GM23338 (cell line): ENCODE results near the gene GRIN2C. TPM values are rescaled to one million over a fixed set of nuclear protein-coding genes. Genes with fewer than 3 reads are reported as not detected.

Source experiments
- ATAC-seq: fragments of 200-7000 bp; cut with Tn5 transposase; 3 replicates; pipeline ENCODE4 v1.9.1; 2020
- DNase-seq: peaks from one replicate; pipeline ENCODE4 v3.0.0-alpha.2; 2015; ENCODE audit warnings: low spot score
- H2AFZ ChIP-seq: fragments of 200-600 bp; sonication (generic); 2 replicates; pipeline ENCODE4 v1.8.0; 2016; ENCODE audit warnings: antibody characterized with exemption, mild to moderate bottlenecking, moderate library complexity
- H3F3A ChIP-seq: fragments of 200-600 bp; sonication (generic); replicated peaks from 2 replicates; pipeline ENCODE4 v1.8.0; 2017; ENCODE audit warnings: antibody characterized with exemption, mixed run types, low read depth
- H3K27ac ChIP-seq: fragments of 200-600 bp; sonication (generic); 2 replicates; pipeline ENCODE4 v1.6.1; 2016; ENCODE audit warnings: low read depth
- H3K27me3 ChIP-seq: fragments of 200-600 bp; sonication (generic); 2 replicates; pipeline ENCODE4 v1.8.0; 2016; ENCODE audit warnings: mild to moderate bottlenecking, mixed run types, moderate library complexity; ENCODE audit not compliant: insufficient read depth
- H3K36me3 ChIP-seq: fragments of 200-600 bp; sonication (generic); 2 replicates; pipeline ENCODE4 v1.8.0; 2016; ENCODE audit warnings: mild to moderate bottlenecking; ENCODE audit not compliant: insufficient read depth
- H3K4me1 ChIP-seq: fragments of 200-600 bp; sonication (generic); 2 replicates; pipeline ENCODE4 v1.8.0; 2016; ENCODE audit warnings: mild to moderate bottlenecking, moderate library complexity; ENCODE audit not compliant: insufficient read depth
- H3K4me2 ChIP-seq: fragments of 200-600 bp; sonication (generic); 2 replicates; pipeline ENCODE4 v1.7.1; 2017; ENCODE audit warnings: mixed run types
- H3K4me3 ChIP-seq: fragments of 200-600 bp; sonication (generic); 2 replicates; pipeline ENCODE4 v1.6.1; 2016; ENCODE audit warnings: mixed run types
- H3K79me2 ChIP-seq: fragments of 200-600 bp; sonication (generic); replicated peaks from 2 replicates; pipeline ENCODE4 v1.8.0; 2017; ENCODE audit warnings: mild to moderate bottlenecking; ENCODE audit not compliant: insufficient read depth
- H3K9me2 ChIP-seq: fragments of 200-600 bp; sonication (generic); 2 replicates; pipeline ENCODE4 v1.8.0; 2017; ENCODE audit not compliant: insufficient read depth
- H4K20me1 ChIP-seq: fragments of 200-600 bp; sonication (generic); replicated peaks from 2 replicates; pipeline ENCODE4 v1.8.0; 2017; ENCODE audit warnings: mild to moderate bottlenecking; ENCODE audit not compliant: insufficient read depth
- H3K27ac Mint-ChIP-seq: 2 replicates; pipeline ENCODE4 v1.8.0; 2020; ENCODE audit warnings: inconsistent platforms, mild to moderate bottlenecking, moderate library complexity, mixed read lengths
- H3K27me3 Mint-ChIP-seq: 3 replicates; pipeline ENCODE4 v1.8.0; 2022; ENCODE audit warnings: low read depth, mild to moderate bottlenecking, moderate library complexity, mixed read lengths, inconsistent platforms; ENCODE audit not compliant: insufficient read depth, poor library complexity
- H3K36me3 Mint-ChIP-seq: 3 replicates; pipeline ENCODE4 v1.8.0; 2021; ENCODE audit warnings: low read depth, mild to moderate bottlenecking, inconsistent platforms, moderate library complexity, mixed read lengths
- H3K4me1 Mint-ChIP-seq: 3 replicates; pipeline ENCODE4 v1.8.0; 2020; ENCODE audit warnings: mild to moderate bottlenecking, inconsistent platforms, mixed read lengths
- H3K4me3 Mint-ChIP-seq: 3 replicates; pipeline ENCODE4 v1.8.0; 2021; ENCODE audit warnings: moderate library complexity, mild to moderate bottlenecking, inconsistent platforms, mixed read lengths
- H3K9me3 Mint-ChIP-seq: 3 replicates; pipeline ENCODE4 v1.8.0; 2020; ENCODE audit warnings: moderate library complexity, mild to moderate bottlenecking, inconsistent platforms, mixed read lengths
- CREB1 ChIP-seq: fragments of 250-450 bp; sonication (Bioruptor Pico); IDR thresholded peaks from 2 replicates; pipeline ENCODE4 v1.5.0; 2020; ENCODE audit warnings: low read depth, mild to moderate bottlenecking, moderate library complexity
- NANOG ChIP-seq: IDR thresholded peaks from 2 replicates; pipeline ENCODE4 v1.6.1; 2016; ENCODE audit warnings: antibody characterized with exemption, borderline replicate concordance
- POLR2AphosphoS5 ChIP-seq: IDR thresholded peaks from 2 replicates; pipeline ENCODE4 v1.6.1; 2016; ENCODE audit warnings: antibody characterized with exemption, low read depth
- REST ChIP-seq: IDR thresholded peaks from one replicate; pipeline ENCODE4 v1.6.1; 2018; ENCODE audit warnings: antibody characterized with exemption; ENCODE audit not compliant: unreplicated experiment
- STAT1 ChIP-seq: IDR thresholded peaks from one replicate; pipeline ENCODE4 v1.6.1; 2016; ENCODE audit warnings: antibody characterized with exemption; ENCODE audit not compliant: unreplicated experiment
- ZNF114 ChIP-seq: fragments of 250-450 bp; sonication (Bioruptor Pico); IDR thresholded peaks from 2 replicates; pipeline ENCODE4 v1.5.0; 2020; ENCODE audit warnings: mild to moderate bottlenecking, moderate library complexity
- ZNF462 ChIP-seq: fragments of 250-450 bp; sonication (Bioruptor Pico); IDR thresholded peaks from 2 replicates; pipeline ENCODE4 v1.5.0; 2020; ENCODE audit warnings: mild to moderate bottlenecking, moderate library complexity
- polyA plus RNA-seq: library from polyadenylated mRNA; unstranded; fragments of >200 nt; fragmentation: Nextera tagmentation; extraction: Ambion mirVana; gene quantifications from 2 replicates; pipeline ENCODE4 v1.2.1, GENCODE V29; 2016
- total RNA-seq: library from RNA; depleted of rRNA; stranded (reverse); fragments of >200 nt; shearing (Covaris generic); gene quantifications from 2 replicates; pipeline ENCODE4 v1.2.3, GENCODE V29; 2014
- TF ChIP-seq, protein P1 (sequence below): IDR thresholded peaks from 2 replicates; pipeline ENCODE4 v1.6.1; 2016; ENCODE audit warnings: antibody characterized with exemption

The GRIN2C gene
- total and polyA plus RNA-seq, 2 experiments from 2014 or later: 0.10 to 0.19 TPM

DNA sequence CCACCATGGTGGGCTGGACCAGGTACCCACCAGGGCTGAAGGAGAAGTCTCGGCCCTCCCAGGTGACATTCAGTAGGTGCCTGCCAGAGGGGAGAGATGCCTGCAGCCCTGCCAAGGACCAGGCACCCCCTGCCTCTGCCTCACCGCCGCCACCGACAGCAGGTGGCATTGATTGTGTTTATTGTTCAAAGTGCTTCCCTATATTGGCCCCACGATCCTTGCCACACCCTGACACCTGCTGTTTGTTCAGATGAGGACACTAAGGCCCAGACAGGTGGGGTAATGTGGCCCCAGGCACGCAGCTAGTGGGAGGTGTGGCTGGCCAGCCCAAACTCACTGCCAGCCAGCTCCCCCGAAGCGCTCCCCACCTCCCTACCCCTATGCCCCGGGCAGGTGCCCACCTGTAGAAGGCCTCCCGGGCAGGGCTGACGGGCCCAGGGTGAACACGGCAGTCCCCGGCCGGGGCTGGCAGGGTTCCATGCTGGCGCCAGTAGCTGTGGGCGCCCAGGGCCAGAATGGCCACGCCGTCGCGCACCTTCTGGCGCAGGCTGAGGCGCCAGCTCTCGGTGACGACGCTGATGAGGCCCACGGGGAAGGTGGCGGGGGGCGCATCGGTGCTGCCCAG, 8.0 kb downstream of the GRIN2C start (continued):
- TF ChIP-seq, protein P1, sequence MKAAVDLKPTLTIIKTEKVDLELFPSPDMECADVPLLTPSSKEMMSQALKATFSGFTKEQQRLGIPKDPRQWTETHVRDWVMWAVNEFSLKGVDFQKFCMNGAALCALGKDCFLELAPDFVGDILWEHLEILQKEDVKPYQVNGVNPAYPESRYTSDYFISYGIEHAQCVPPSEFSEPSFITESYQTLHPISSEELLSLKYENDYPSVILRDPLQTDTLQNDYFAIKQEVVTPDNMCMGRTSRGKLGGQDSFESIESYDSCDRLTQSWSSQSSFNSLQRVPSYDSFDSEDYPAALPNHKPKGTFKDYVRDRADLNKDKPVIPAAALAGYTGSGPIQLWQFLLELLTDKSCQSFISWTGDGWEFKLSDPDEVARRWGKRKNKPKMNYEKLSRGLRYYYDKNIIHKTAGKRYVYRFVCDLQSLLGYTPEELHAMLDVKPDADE: no peak
- no peak for TF ChIP-seq CREB1
- no peak for TF ChIP-seq ZNF114 (CRISPR knock-in tag)
- no peak for TF ChIP-seq STAT1
- TF ChIP-seq POLR2AphosphoS5: no peak
- no peak for TF ChIP-seq REST

- no peak overlapping the region for H3K4me2 ChIP-seq
- ATAC-seq (no peak), DNase-seq (no peak)
- H3K27me3 ChIP-seq: peaks cover 92% of the 10 kb centered on the region
- H4K20me1 ChIP-seq: no peaks in the 10 kb centered on the region
- Mint-ChIP-seq H3K27me3 (peaks cover 69% of the 10 kb centered on the region), H3K4me3 (no peak overlapping the region; the same call in 2 of the 3 replicates), H3K9me3 (no peaks in the 10 kb centered on the region), H3K27ac (no peak overlapping the region), H3K36me3 (no peaks in the 10 kb centered on the region; the same call in 2 of the 3 replicates), H3K4me1 (no peaks in the 10 kb centered on the region; the same call in 1 of the 3 replicates)
- no peaks in the 10 kb centered on the region for H3K79me2 ChIP-seq
- H3K36me3 ChIP-seq: no peaks in the 10 kb centered on the region
- H2AFZ ChIP-seq: no peak overlapping the region
- H3F3A ChIP-seq: no peaks in the 10 kb centered on the region
- H3K4me1 ChIP-seq: peaks cover 8% of the 10 kb centered on the region
- H3K4me3 ChIP-seq: no peak overlapping the region
- no peaks in the 10 kb centered on the region for H3K9me2 ChIP-seq
- H3K27ac ChIP-seq: no peak overlapping the region
- TF ChIP-seq ZNF462 (no peak), POLR2AphosphoS5 (no peak), STAT1 (no peak), CREB1 (no peak), NANOG (no peak), REST (no peak)
- TF ChIP-seq, protein P1: no peak
These were observed 8.8 kb downstream of the GRIN2C start for GRCh38 chr17:74850914-74851313.
